ENCODE results near the gene MCM10. TPM values are rescaled to one million over a fixed set of nuclear protein-coding genes. Genes with fewer than 3 reads are reported as not detected.

Gene MCM10
- total RNA-seq, 4 donors from 2014 or later, result 1.0 to 6.4 (median 5.0) TPM

DNA sequence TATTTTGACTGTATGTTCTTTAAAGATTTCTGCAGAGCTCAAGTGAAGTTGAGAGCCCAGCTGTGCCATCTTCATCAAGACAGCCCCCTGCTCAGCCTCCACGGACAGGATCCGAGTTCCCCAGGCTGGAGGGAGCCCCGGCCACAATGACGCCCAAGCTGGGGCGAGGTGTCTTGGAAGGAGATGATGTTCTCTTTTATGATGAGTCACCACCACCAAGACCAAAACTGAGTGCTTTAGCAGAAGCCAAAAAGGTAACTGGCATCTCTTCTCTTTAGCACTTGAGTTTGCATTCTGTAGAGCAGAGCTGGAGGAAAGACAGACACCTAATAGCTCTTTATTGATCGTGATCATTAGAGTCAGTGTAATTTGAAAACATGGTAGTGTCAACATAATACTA is 33.7 kb downstream of the MCM10 start:
- no peak for TF ChIP-seq CTCF (IDR thresholded peaks at IDR 0.05; ENCODE audit: low read depth)

GRCh38 chr10:13201132-13201531 is 39.8 kb downstream of the MCM10 start:
- no peak for TF ChIP-seq CTCF (IDR thresholded peaks at IDR 0.05; ENCODE audit: low read depth)

DNA sequence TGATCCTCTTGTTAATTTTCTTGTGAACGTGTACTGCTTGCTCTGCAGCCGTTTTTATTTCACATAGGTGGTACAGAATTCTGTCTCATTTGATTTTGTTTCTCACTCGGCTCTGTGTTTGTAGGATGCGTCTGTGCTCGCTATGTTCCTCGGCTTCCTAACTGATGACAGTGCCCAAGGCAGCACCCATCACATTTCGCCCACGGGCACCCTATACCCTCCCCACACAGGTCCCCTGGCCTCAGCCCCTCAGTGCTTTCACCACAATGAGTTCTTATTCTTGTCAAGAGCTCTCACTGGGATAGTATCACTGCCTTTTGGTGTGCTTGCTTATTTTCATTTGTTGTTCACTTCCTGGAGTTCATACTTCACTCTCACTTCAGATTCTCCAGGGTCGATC is 44.7 kb downstream of the MCM10 start:
- no peak for TF ChIP-seq CTCF (IDR thresholded peaks at IDR 0.05; ENCODE audit: low read depth)

DNA sequence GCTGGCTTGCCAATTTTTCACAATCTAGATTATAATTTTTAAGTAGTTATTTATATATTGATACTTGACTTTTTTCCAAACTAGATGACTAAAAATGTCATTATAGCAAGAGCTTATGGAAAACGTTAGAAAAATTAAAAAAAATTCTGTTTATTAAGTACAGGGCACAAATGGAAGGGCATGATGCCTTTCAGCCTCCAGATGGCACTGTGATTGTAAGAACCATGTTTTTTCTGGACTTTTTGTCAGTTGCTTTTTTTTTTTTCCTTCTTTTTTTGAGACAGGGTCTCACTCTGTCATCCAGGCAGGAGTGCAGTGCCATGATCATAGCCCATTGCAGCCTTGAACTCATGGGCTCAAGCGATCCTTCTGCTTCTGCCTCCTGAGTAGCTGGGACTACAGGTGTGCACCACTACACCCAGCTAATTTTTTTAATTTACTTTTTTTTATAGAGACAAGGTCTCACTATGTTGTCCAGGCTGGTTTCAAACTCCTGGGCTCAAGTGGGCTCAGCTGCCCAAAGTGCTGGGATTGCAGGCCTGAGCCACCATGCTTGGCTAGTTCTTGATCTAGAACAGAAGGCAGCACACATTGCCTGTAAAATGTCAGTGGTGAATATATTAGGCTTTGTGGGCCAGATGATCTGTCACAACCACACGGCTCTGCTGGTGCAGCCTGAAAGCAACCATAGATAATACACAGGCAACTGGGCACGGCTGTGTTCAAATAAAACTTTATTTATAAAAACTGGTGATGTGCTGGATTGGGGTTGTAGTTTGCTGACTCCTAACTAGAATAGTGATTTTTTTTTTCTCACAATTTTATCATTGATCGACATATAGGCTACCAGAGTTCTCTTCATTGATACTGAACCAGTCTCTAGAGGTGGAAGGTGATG is 45.4 kb downstream of the MCM10 start:
- TF ChIP-seq CTCF (IDR thresholded peaks at IDR 0.05; ENCODE audit: low read depth), result no peak

- TF ChIP-seq CTCF (IDR thresholded peaks at IDR 0.05; ENCODE audit: low read depth), result no peak
These were observed 51.8 kb downstream of the MCM10 start for GRCh38 chr10:13213163-13213562.

- no peak for TF ChIP-seq CTCF (IDR thresholded peaks at IDR 0.05; ENCODE audit: low read depth)
These were observed 57.5 kb downstream of the MCM10 start for GRCh38 chr10:13218878-13219277.

- no peak for TF ChIP-seq CTCF (IDR thresholded peaks at IDR 0.05; ENCODE audit: low read depth)
These were observed 58.6 kb downstream of the MCM10 start for GRCh38 chr10:13219685-13220670.
